ENCODE measurements around the gene GALNT6.

GRCh38 chr12:51428256-51428655, 37.0 kb upstream of the GALNT6 start:
- no peak for TF ChIP-seq CTCF (IDR thresholded peaks at IDR 0.05)
- TF ChIP-seq SIN3A (IDR thresholded peaks at IDR 0.05; ENCODE audit: borderline replicate concordance, insufficient read depth, low read depth, low read length), result no peak
- TF ChIP-seq REST (IDR thresholded peaks at IDR 0.05; ENCODE audit: insufficient read depth in 1 of 2, low read depth in 2 of 2, low read length in 1 of 2), result no peak
- no peak for TF ChIP-seq POLR2AphosphoS5 (IDR thresholded peaks at IDR 0.05; ENCODE audit: low read depth, low read length)
- TF ChIP-seq TCF7L2 (IDR thresholded peaks at IDR 0.05; ENCODE audit: low read depth, low read length), result no peak

Data from Panc1 (cell line).